HG03565 (cell line): ENCODE data around the gene DHPS.
"Not testable (repeated sequence)": the region's sequence is repeated elsewhere in the genome, so short reads cannot be mapped to it uniquely, and the experiment has no call there.

ENCODE experiments used
- ATAC-seq: cut with Tn5 transposase; IDR thresholded peaks from one replicate; pipeline ENCODE4 v1.9.1; 2021; ENCODE audit warnings: mild to moderate bottlenecking, moderate library complexity; ENCODE audit not compliant: unreplicated experiment

Gene DHPS

DNA sequence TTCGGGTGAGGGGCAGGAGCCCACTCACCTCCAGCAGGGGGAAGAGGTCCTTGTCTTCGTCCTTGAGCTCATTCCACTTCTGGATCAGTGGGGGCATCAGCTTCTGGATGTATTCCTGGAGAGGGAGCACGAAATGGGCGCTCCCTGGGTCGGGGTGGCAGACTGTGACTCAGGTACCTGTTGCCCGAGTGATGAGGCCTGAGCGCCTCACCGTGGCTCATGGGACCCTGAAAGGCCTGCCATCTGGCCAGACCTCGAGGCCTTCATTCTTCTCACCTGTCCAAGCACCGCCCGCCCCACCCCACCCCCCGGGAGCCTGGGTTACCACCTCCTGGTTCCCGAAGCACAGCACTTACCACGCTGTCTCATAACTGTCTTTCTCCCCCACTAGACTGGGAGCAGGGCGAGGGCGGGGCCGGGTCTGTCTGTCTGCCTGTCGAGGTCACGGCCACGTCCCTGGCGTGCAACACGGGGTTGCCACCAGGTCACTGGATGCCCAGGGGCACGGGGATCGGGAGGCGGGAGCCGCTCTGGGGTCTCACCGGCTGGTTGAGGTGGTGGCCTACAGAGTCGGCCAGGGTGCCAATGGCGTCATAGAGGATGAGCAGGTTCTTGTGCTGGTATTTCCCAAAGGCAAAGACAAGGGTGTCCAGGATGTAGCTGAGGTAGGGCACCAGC lies 24.1 kb upstream of the DHPS start:
- no peak for ATAC-seq

DNA sequence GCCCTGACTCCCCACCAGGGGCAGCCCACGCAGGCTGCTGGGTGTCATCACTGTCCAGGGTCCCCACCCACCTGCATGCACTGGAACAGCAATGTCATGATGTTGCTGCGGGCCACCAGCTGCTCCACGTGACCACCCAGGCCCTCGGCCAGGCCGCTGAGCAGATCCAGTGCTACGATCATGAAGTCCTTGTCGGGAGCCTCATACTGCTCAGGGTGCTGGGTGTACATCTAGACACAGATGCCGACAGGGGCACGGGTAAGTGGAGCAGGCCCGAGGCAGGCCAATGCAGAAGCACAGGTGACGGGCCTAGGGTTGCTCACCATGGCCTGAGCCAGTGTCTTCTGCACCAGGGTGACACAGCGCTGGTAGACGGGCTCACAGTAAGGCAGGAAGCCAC lies 23.5 kb upstream of the DHPS start:
- no peak for ATAC-seq

DNA sequence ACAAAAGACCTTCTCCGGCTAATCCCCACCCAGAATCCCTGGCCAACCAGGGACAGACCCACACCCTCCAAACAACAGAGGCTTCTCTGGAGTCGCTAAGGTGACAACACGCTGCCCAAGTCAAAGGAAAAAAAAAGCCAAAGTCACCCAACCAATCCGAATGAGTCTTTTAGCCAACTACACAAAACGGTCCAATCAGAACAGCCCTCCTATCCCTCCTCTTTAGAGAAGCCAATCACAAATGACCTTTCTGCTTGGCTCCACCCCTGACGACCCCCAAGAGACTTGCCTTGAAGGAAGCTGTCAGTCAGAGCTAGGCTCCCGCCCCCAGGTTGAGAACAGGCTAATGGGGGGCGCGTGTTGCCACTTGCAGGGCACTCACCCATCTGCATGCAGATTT lies 21.4 kb upstream of the DHPS start:
- ATAC-seq: no peak

DNA sequence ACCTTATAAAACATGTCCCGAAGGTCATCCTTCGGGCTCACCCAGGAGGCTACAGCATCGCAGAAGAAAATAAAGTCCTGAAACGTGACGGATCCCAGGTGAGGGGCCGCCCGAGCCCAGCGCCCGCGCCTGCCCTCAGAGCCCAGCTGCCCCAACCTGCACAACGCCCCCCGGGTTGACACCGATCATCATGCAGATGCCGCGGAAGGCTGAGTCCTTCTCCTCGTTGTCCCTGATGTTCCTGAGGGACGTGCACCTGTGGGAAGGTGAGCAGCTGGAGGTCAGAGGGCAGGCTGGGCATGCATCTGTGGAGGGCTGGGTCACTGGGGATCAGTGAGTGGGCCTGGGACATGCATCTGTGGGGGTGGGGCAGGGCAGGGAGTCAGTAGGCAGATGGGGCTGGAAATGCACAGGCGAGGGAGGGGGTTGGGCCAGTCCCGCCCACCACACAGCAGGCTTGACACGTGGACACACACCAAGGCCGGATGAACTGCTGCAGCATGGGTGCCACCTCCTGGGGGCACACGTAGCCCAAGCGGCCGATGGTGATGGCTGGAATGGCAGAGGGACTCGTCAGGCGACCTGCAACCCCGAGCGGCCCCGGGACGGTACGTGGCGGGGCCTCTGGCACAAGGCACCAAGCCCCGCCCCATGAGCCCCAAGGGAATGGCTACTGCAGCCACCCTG lies 20.1 kb upstream of the DHPS start:
- ATAC-seq: no peak

DNA sequence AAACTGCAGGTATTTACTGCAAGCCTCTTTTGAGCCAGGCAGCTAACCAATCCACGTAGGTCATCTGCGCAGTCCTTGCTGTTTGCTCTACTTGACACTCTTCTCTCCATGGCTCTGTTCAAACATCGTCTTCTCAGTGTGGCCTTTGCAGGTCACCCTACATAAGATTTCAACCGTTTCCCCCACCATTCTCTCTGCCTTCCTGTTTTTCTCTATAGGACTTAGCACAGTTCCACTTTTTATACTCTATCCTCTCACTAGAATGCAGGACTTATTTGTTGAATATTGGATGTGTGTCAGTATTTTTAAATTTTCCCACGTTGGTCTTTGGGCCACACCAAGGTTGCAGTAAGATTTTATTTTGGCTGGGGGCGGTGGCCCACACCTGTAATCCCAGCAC lies 16.5 kb upstream of the DHPS start:
- no peak for ATAC-seq

DNA sequence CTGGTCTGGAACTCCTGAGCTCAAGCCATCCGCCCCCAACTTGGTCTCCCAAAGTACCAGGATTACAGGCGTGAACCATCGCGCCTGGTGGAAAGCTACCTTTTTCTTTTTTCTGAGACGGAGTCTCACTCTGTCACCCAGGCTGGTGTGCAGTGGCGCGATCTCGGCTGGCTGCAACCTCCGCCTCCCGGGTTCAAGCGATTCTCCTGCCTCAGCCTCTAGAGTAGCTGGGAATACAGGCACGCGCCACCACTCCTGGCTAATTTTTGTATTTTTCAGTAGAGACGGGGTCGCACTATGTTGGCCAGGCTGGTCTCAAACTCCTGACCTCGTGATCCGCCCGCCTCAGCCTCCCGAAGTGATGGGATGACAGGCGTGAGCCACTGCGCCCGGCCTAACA lies 15.7 kb upstream of the DHPS start:
- not testable (repeated sequence) for ATAC-seq

DNA sequence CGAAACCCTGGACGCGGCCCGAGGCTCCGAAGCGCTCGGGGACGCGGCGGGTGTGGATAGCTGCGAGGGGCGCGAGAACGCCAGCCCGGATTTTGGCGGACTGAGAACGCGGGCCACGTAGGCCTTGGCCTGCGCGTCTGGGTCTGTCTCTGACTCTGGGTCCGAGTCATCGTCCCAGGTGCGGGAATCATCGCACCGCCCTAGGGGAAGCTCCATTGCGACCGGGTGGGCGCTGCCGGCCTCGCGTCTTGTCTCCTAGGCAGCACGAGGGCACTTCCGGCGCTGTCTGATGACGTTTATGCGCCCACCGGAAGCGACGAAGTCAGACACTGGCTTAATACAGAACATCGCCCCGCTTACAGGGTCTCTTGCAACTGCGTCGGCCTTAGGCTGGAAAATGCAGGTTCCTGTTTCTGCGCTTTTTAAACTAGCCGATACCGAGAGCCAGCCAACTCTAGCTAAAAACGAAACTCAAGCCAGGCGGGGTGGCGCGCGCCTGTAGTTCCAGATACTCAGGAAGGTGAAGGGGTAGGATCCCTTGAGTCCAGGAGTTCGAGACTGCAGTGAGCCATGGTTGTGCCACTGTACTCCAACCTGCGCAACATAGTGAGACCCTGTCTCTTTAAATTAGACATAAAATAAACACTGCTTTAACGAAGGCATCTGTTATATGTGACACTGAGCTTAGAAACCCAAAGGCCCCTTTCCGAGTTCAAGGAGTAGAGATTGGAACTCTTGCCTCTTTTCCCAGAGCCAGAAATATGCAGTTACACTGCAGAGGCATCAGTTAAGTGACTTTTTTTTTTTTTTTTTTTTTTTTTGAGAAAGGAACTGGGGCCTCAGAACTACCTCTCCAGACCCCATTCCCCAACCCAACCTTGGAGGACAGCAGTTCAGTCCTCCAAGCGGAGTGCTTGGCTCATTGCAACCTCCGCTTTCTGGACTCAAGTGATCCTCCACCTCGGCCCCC lies 15.0 kb upstream of the DHPS start, which contains the start of gene FBXW9:
TSS of gene FBXW9 (minus strand) at position 266 of the 970 bp plus-strand sequence. CDS start at position 216, 50 bp downstream.
- peak; percentile 71 for ATAC-seq

DNA sequence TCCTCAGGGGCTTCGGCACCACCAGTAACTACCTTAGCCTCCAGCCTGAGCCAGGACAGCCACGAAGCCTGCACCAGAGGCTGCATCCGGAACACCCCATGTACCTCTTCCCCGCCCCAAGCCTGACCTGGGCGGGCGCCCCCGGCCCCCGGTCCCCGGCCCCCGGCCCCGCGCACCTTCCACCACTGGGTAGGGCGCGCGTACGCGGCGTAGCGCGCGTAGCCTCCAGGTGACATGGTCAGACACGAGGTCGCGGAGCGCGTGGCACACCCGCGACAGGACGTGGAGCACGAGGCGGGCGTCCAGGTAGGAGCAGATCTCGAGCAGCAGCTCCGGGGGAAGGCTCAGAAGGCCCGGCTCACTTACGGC lies 14.3 kb upstream of the DHPS start:
- no peak for ATAC-seq

DNA sequence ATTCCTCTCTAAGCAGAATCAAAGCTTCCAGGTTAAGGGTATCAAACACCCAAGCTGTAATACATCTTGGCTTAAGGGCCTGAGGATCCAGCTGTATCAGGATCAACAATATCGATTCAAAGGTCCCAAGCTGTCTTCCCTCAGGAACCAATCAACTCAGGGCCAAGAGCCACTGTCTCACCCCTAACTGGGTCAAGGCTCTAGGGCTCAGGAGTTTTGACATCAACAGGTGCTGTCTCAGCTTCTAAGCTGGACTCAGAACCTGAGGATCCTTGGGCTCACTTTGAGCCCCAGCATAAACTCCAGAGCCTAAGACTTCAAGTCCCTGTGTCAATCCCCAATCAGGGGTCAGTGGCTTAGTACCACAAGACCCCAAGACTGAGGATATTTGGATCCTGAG lies 13.8 kb upstream of the DHPS start:
- ATAC-seq: no peak

DNA sequence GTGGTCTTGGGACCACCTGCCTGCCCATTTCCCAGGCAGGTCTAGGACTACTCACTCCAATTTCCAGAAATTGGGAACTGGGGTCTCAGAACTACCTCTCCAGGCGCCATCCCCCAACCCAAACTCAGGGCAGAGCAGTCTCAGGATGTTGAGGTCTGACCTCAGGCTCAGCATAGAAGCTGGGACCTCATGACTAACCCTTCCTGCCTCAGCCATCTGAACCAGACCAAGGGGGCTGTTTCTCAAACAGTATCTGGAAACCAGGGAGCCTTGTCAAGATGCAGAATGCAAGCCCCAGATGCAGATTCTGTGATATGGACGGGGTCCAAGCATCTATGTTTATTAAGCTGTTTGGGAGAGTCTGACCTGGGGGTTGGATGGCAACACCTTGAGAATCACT lies 13.4 kb upstream of the DHPS start:
- no peak for ATAC-seq

DNA sequence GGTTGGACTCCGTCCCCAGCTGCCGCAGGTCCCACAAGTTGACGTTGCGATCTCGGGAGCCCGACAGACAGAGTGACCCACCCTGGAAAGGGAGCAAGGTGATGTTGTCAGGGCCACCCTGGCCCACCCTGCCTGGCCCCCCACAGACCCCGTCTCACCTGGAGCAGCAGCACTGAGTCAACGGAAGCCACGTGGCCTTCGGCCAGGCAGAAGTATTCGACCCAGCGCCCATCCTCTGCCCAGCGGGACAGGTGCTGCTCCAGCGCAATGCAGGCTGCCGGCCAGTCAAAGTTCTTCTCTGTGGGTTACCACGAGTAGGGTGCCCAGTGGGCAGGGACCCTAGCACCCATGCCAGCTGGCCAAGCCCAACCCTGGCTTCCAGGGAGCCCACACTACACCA lies 13.0 kb upstream of the DHPS start:
- no peak for ATAC-seq

DNA sequence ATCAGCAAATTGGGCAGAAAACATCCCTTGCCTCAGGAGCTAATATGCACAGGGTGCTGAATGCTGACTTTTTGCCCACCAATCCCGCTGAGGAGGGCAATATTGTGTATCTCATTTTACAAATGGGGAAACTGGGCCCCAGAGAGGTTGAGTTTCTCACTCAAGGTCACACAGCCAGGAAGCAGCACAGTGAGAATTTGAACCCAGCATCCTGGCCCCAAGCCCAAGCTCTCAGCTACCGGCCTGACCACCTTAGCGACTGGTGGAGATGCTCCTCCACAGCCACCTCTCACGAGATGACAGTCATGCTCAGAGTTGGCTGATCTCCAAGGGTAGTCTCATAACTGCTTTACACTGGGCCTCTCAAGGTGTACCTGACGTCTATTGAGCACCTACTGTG lies 11.3 kb upstream of the DHPS start:
- no peak for ATAC-seq

DNA sequence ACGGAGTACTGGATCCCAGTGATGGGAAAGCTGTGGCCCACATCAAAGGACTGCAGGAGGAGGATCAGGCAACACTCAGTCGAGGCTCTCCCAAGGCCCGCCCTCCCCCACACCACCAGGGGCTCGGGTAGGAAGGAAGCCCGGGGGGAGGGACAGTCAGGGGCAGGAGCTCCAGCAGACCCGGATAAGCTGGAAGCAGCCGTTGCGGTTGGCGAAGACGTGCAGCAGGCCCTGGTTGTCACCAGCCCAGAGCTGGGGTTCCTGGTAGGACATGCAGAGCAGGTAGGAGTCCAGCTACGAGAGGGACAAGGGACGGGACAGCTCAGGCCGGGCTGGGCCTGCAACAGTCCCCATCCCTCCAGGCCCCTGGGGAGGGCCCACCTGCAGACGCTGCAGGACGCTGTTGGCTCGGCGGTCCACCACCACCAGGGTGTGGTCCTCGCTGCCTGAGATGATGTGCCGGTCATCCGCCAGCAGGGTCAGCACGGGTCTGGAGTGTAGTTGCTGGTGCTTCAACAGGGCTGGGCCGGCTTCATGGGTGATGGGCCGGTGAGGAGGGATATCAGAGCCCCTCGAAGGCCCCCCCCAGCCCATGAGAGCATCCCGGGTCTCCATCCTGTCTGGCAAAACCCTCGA lies 8.0 kb upstream of the DHPS start:
- no peak for ATAC-seq

DNA sequence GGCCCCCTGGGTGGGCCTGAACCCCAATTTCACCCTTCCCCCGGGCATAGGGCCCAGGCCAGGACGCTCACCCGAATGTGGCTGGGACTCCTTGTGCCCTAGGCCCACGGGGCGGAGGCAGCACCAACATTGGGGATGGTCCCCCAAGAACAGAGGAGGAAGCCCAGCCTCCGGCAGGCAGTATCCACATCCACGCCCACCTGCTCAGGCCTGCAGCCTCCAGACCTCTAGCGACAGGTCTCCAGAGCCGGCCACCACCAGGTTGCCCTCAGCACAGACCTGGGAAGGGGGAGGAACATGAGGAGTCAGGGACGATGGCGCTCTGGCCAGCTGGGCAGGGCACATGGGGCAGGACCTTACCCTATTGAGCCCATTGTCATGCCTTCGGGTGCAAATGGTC lies 7.3 kb upstream of the DHPS start:
- ATAC-seq: no peak

DNA sequence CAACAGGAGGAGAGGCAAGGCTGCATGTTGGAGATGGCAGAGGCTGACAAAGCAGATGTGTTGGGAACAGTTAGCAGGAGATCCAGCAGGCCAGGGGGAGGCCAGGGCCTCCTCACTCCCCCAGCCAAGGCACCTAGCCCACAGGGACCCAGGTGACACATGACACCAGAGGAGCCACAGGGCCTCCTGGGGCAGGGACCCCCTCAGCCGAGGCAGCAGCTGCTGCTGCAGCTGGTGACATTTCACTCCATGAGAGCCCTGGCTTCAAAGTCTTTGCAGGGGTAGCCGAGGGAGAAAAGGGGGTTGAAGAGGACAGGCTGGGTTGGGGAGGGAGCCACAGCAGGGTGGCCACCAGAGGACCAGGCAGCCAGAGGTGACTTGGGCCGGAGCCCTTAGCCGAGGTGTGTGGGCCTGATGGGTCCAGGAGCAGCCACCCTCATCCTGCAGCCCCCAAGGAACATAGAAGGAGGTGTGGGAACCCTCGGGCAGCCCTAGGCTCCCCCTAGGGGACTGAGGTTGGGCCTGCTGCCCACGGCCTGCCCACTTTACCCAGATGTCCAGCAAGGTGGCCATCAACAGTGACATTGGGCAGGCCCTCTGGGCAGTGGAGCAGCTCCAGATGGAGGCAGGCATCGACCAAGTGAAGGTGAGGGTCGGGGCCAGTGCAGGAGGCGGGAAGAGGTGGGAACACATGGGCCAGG lies 6.0 kb upstream of the DHPS start, which contains the start of gene GNG14:
TSS of gene GNG14 (plus strand) at position 503 of the 701 bp plus-strand sequence. CDS start at position 554, 51 bp downstream.
- no peak for ATAC-seq

DNA sequence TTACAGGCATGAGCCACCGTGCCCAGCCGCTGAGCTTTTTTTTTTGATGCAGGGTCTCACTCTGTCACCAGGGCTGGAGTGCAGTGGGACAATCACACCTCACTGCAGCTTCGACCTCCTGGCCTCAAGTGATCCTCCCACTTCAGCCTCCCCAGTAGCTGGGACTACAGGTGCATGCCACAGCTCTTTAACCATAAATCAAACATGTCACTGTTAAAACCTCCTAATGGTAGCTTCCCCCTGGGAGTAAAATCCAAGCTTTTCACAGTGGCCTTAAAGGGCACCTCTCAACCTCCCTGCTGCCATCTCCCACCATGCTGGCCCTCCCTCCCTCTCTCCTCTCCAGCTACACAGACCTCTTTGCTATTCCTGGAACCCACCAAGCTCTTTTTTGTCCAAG lies 4.2 kb upstream of the DHPS start:
- no peak for ATAC-seq

DNA sequence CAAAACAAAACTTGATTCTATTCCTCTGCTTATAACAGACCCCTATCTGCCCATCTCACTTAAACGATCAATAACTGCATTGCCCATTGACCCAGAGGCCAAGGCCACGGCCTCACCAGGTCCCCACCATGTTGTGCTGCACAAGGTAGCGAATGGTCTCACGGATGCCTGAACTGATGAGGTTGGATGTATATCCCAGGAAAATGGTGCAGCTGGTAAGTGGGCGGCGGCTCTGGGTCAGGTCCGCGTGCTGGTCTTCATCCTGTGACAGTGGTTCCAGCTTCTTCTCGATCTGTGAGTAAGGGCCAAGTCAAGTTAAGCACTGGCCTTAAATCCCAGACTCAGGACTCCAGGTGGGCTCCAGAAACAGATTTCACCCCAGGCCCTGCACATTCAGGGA lies 1.6 kb downstream of the DHPS start:
- no peak for ATAC-seq

DNA sequence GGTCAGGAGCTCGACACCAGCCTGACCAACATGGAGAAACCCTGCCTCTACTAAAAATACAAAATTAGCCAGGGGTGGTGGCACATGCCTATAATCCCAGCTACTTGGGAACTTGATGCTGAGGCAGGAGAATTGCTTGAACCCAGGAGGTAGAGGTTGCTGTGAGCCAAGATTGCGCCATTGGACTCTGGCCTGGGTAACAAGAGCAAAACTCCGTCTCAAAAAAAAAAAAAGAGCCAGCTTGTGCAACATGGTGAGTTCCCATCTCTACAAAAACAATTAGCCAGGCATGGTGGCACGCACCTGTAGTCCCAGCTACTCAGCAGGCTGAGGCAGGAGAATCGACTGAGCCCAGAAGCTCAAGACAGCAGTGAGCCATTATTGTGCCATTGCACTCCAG lies 3.6 kb downstream of the DHPS start:
- not testable (repeated sequence) for ATAC-seq

DNA sequence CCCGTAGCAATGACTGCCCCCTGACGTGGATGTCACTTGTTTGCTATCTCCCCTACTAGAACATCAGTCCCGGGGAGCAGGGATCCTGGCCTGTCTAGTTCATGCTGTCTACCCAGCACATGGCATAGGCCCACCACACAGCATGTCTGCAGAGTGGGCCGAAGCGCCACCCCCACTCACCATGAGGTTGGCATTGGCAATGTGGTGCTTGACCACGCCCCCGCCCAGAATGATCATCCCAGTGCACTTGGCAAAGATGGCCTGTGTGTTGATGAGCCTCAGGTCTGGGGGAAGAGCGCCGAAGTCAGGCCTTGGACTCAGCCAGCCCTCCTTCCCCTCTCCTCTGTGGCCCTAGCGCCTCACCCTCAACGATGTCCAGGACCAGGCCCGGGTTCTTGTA lies 4.8 kb downstream of the DHPS start:
- ATAC-seq: no peak

DNA sequence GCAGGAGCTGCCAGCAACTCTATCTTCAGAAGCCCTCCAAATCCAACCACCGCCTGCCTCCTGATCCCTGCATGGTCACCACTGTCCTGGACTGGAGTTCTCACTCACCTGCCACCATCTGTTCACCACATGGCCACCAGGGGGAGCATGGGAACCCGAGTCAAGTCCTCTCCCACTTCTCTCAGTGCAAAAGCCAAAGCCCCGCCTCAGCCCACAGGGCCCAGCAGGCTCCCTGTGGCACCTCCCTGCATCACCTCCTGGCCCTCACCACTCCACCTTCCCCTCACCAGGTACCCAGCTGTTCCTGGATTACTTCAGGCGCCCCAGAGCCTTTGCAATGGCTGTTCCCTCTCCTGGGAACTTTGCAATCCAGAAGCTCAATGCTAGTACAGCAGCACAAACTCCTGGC lies 5.3 kb downstream of the DHPS start:
- ATAC-seq: no peak
